Activated naive CD4-positive, alpha-beta T cell treated with anti-CD3 and anti-CD28 coated beads, Interleukin-2, amount 50 U/mL, for 16 hours (primary cell): Measurements from ENCODE around the gene NETO1.

Source experiments
- DNase-seq: peaks from one replicate; pipeline ENCODE4 v3.0.0-alpha.2; 2020

The NETO1 gene

GRCh38 chr18:72720116-72720515, 147.7 kb downstream of the NETO1 start:
- no peak for DNase-seq

- no peak for DNase-seq
Observed at GRCh38 chr18:72704202-72704601, 163.6 kb downstream of the NETO1 start.

GRCh38 chr18:72700961-72701710, 166.7 kb downstream of the NETO1 start:
- no peak for DNase-seq

- DNase-seq = no peak
Observed at GRCh38 chr18:72697706-72698105, 170.1 kb downstream of the NETO1 start.

- DNase-seq = no peak
Observed at GRCh38 chr18:72692595-72692994, 175.2 kb downstream of the NETO1 start.
